Daoy (cell line): ENCODE results near the gene IL1R2. TPM values are rescaled to one million over a fixed set of nuclear protein-coding genes. Genes with fewer than 3 reads are reported as not detected.

Experiments
- DNase-seq: peaks from one replicate; pipeline ENCODE4 v3.0.0-alpha.2; 2015; ENCODE audit warnings: low read depth
- total RNA-seq: library from RNA; depleted of rRNA; stranded (reverse); fragments of >200 nt; shearing (Covaris generic); gene quantifications from 2 replicates; pipeline ENCODE4 v1.2.3, GENCODE V29; 2014

Gene IL1R2
- total RNA-seq, 1 experiment from 2014 or later, result not detected

- no peak for DNase-seq
Observed at GRCh38 chr2:102021779-102022178, 30.0 kb downstream of the IL1R2 start.

- no peak for DNase-seq
Observed at GRCh38 chr2:102022884-102023539, 31.3 kb downstream of the IL1R2 start.

- DNase-seq, result no peak
Observed at GRCh38 chr2:102024410-102024809, 32.6 kb downstream of the IL1R2 start.

DNA sequence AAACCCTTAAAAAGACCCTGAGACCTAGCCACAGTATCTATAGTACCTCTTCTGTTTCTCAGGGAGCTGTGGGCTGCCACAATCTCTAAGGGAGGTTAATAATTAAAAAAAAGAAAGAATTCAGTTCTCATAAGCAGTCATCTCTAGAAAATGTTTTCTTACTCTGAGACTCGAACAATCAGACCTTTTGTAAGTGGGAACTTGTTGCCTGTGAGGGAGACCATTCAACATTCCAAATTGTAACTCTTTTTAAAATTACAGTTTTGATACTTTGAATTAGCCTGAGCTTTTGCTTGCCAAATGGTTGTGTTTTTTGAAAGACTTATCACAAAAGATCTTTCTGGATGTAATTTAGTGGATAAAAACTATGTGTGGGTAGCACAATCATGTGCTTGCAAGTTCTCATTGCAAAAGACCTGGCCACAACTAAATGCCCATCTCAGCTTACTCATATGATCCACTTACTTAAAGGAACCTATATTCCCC lies 33.3 kb downstream of the IL1R2 start:
- DNase-seq, result no peak

DNA sequence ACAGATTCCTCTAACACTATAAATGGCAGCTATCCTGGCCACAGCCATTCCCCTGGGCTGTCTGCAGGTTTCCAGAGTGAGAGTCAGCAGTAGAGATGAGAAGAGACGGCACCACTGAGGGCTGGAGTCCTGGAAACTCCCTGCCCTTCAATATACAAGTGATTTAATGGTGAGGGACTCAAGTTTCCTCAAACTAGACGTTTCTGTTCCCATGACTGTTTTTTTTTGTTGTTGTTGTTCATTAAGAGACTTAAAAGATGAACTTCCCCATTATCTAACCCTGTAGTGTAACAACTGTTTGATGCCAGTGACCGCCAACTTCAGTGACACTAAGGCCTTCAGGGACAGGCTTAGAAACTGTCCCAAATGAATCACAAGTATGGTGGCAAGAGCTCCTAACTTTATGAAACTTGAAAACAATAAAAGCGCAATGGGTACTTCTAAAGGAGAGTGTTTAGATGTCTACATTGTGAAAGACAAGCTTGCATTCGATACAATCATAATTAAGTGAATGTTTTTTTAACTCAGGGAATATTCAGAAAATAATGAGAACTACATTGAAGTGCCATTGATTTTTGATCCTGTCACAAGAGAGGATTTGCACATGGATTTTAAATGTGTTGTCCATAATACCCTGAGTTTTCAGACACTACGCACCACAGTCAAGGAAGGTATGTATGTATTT lies 34.0 kb downstream of the IL1R2 start:
- no peak for DNase-seq

DNA sequence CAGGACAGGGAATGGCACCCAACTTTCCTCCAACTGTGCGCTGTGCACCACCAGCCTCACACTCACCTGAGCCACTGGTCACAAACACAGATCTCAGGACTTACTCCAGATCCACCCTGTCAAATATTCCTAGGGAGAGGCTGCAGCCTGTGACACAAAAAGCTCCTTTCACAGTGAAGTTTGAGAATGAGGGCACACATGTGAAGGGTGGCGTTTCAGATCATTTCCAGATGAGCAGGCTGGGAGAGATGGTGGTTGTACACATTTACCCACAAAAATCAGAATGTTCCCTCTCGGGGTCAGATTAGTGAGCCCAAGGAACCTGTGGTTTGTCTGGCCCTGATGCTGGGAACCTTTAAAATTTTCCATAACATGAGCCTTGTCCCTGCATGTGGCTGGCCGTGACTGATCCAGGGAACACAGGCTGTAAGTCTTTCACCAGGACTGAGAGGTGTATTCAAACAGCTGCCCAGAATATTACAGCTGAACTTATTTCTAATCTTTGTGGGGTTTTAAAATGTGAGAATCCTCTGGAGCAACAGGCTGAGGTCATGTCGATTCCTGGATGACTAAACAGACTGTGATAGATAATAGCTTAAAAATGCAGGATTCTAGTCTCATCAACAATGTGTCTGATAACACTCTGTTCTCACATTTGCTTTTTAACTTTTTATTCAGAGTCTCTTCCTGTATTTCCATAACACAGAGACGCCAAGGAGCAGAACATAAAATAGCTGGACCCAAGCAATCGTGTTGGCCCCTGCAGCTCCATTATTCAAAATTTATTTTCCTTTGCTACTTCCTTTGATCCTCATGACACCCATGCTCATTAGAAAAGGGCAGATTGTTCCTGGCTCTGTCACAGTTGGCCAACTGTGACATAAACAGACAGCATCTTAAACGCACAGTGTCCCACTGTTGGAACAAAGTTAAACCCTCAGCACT lies 35.5 kb downstream of the IL1R2 start:
- peak; percentile 32 for DNase-seq

DNA sequence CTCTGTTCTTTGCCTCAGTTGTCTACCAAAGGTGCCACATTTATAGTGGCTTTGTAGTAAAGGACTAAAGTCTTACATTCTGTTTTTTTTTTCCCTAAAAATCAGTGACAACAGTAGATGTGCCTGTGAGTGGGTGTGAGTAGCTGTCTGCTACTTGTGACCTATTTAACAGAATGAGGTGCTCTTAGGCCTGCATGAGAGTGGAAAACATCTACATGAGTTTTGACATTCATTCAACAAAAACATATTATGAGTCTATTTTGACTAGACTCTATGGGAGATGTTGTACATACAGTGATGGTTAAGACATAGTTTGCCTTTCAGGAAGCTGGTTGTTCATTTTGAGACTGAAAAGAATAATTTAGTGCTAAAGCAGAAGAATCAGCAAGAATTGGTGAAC lies 36.7 kb downstream of the IL1R2 start:
- DNase-seq, result no peak

GRCh38 chr2:102029405-102029804 lies 37.6 kb downstream of the IL1R2 start:
- DNase-seq, result no peak

DNA sequence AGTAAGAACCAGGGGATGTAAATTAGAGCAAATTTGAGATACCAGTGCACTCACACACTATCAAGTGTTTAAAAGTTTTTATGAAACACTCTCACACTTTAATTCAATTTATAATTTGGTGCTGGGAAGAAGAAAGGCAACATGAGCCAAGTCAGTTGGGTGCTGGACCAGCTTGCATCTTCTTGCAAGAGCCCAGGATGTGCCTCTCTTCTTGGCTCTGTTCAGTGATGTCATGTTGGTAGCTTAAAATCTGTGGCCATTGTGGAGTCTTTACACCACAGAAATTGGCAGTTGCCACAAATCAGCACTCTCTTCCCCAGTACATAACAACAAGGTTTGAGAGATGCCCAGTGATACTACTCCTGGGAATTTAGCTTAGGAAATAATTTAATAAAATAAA lies 38.2 kb downstream of the IL1R2 start:
- DNase-seq, result no peak

- DNase-seq, result no peak
Observed at GRCh38 chr2:102030502-102030854, 38.7 kb downstream of the IL1R2 start.

DNA sequence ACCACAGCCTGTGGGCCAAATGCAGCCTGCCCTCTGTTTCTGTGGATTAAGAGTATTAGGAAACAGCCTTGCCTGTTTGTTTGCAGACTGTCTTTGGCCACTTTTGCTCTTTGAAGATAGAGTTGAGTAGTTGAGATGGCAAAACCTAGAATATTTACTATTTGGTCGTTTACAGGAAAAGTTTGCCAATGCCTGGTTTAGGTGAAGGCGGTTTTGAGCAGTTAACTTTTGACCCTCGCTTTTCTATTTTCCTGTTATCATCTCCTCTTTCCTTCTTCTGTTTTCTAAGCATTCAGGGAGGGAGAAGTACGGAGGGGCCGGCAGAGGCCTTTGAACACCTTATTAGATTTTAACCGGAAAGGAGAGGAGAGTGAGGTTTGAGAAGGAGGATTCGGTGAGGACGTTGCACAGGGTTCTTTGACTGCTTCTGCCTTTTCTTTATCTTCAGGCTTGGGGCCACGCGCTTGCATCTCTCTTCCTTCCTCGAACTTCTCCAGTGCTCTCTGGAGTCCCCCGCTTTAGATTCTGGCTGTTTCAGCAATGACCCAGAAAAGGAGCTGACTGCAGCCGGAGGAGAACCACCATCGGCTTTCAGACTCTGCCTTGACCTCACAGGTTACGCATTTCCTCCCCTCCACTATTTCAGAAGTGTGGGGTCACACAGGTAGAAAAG lies 39.2 kb downstream of the IL1R2 start:
- no peak for DNase-seq

GRCh38 chr2:102032368-102033030 lies 40.7 kb downstream of the IL1R2 start:
- no peak for DNase-seq

GRCh38 chr2:102033031-102033749 lies 41.4 kb downstream of the IL1R2 start:
- DNase-seq, result peak; percentile 85

DNA sequence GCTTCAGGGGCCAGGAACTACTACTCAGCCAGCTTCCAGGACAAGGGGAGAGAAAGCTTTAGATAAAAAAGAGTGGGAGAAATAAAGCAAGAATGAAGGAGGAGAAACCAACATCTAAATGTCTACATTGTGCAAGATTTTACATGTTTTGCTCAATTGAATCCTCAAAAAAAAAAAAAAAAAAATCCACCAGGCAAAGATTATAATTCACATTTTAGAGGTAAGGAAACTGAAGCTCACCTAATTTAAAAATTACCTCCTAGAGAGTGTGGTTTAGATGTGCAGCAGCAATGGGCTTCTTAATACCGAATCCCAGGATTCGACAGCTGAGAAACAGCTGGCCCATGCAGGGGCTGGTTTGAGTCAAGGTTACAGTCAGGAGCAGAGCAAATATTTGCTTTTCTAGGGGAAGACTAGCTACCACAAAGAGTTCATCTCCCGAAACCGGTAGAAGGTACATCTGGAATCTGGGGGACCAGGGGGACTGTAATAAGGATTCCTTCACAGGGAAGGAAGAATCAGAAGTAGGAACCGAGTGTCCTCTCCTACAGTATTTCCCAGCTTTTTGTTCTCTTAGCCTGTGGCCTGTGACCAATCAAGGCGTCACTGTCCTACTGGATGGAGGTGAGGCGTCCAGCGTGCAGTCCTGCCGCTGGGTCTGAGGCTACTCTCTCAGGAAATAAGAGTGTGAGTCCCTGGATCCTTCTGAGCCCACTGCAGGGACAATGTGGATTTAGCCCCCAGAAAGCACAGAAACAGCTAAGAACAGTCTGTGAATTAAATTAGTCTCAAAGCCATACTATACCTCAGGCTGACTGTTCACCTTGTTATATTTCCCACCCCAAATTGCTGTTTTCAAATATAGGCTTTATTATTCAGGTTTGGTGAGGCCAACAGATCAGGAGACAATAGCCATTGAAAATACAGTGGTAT lies 42.3 kb downstream of the IL1R2 start:
- DNase-seq, result no peak

- DNase-seq, result no peak
Observed at GRCh38 chr2:102034683-102035548, 43.2 kb downstream of the IL1R2 start.

DNA sequence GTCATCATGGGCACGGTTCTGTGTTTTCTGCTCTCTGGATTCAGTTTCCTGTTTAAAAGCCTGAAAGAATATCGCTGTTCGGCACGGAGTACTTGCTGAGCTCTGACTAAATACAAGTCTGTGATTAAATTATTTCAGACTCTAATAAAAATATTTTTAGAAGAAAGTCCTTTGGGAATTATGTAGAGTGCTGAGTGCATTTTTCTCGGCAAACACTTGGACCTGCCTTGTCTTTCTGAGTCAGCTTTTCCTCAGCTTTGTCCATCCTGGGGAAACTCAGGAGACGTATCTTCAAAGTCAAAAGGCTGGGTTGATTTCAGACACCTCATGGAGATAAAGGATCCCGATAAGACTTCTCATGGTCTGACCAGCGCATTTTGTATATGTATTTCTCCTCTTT lies 45.9 kb downstream of the IL1R2 start:
- no peak for DNase-seq

- no peak for DNase-seq
Observed at GRCh38 chr2:102040229-102040628, 48.5 kb downstream of the IL1R2 start.

GRCh38 chr2:102041351-102041750 lies 49.6 kb downstream of the IL1R2 start:
- no peak for DNase-seq
